ENCODE results near the gene PTPN12.
A peak's percentile ranks its signal among the peaks of the same experiment; 100 is the strongest.

PTPN12 gene

GRCh38 chr7:77575187-77575586 is 38.1 kb downstream of the PTPN12 start:
- TF ChIP-seq CTCF (IDR thresholded peaks at IDR 0.05; ENCODE audit: low read depth, low read length) (no peak), MYC (IDR thresholded peaks at IDR 0.05; ENCODE audit: low read depth, low read length) (no peak), POLR2A (IDR thresholded peaks at IDR 0.05; ENCODE audit: extremely low read depth, insufficient read length) (no peak), MAX (IDR thresholded peaks at IDR 0.05; ENCODE audit: low read depth, low read length) (no peak)
- DNase-seq (ENCODE audit: low read depth): peak; percentile 68
- no peak overlapping the region for H3K4me3 ChIP-seq (ENCODE audit: low read depth, low read length)

- no peak for TF ChIP-seq POLR2A (IDR thresholded peaks at IDR 0.05; ENCODE audit: extremely low read depth, insufficient read length)
- TF ChIP-seq MYC (IDR thresholded peaks at IDR 0.05; ENCODE audit: low read depth, low read length): no peak
- TF ChIP-seq MAX (IDR thresholded peaks at IDR 0.05; ENCODE audit: low read depth, low read length): no peak
- TF ChIP-seq CTCF (IDR thresholded peaks at IDR 0.05; ENCODE audit: low read depth, low read length): no peak
- no peak overlapping the region for H3K4me3 ChIP-seq (ENCODE audit: low read depth, low read length)
- no peak for DNase-seq (ENCODE audit: low read depth)
These were observed 39.8 kb downstream of the PTPN12 start for GRCh38 chr7:77576856-77577255.

- DNase-seq (ENCODE audit: low read depth): no peak
- no peak overlapping the region for H3K4me3 ChIP-seq (ENCODE audit: low read depth, low read length)
- TF ChIP-seq MYC (IDR thresholded peaks at IDR 0.05; ENCODE audit: low read depth, low read length): no peak
- TF ChIP-seq MAX (IDR thresholded peaks at IDR 0.05; ENCODE audit: low read depth, low read length): no peak
- no peak for TF ChIP-seq CTCF (IDR thresholded peaks at IDR 0.05; ENCODE audit: low read depth, low read length)
These were observed 42.7 kb downstream of the PTPN12 start for GRCh38 chr7:77579797-77580196.

- TF ChIP-seq POLR2A (IDR thresholded peaks at IDR 0.05; ENCODE audit: extremely low read depth, insufficient read length): no peak
- no peak for TF ChIP-seq MAX (IDR thresholded peaks at IDR 0.05; ENCODE audit: low read depth, low read length)
- TF ChIP-seq CTCF (IDR thresholded peaks at IDR 0.05; ENCODE audit: low read depth, low read length): no peak
- no peak for TF ChIP-seq MYC (IDR thresholded peaks at IDR 0.05; ENCODE audit: low read depth, low read length)
- no peak overlapping the region for H3K4me3 ChIP-seq (ENCODE audit: low read depth, low read length)
- no peak for DNase-seq (ENCODE audit: low read depth)
These were observed 43.8 kb downstream of the PTPN12 start for GRCh38 chr7:77580762-77581350.

- no peak overlapping the region for H3K4me3 ChIP-seq (ENCODE audit: low read depth, low read length)
- no peak for DNase-seq (ENCODE audit: low read depth)
- TF ChIP-seq MYC (IDR thresholded peaks at IDR 0.05; ENCODE audit: low read depth, low read length) (no peak), POLR2A (IDR thresholded peaks at IDR 0.05; ENCODE audit: extremely low read depth, insufficient read length) (no peak), MAX (IDR thresholded peaks at IDR 0.05; ENCODE audit: low read depth, low read length) (no peak), CTCF (IDR thresholded peaks at IDR 0.05; ENCODE audit: low read depth, low read length) (no peak)
These were observed 50.2 kb downstream of the PTPN12 start for GRCh38 chr7:77587272-77587671.

Measured in NB4 (cell line).